CD4-positive, alpha-beta T cell (primary cell): ENCODE data around the gene FAM135A. TPM values are rescaled to one million over a fixed set of nuclear protein-coding genes. Genes with fewer than 3 reads are reported as not detected.

ENCODE experiments used
- ATAC-seq: fragments of 200-7000 bp; cut with Tn5 transposase; one replicate; pipeline ENCODE4 v1.10.0; 2022; ENCODE audit warnings: mild to moderate bottlenecking; ENCODE audit not compliant: poor library complexity
- CTCF ChIA-PET: fragments of 350-600 bp; sonication (Branson Sonifier 250); formaldehyde crosslinking; loops from one replicate; lab custom pipeline; 2021; ENCODE audit warnings: antibody characterized with exemption, inconsistent platforms; lab: Charles Lee
- POLR2A ChIA-PET: fragments of 350-600 bp; sonication (Branson Sonifier 250); formaldehyde crosslinking; loops from one replicate; lab custom pipeline; 2021; ENCODE audit warnings: antibody characterized with exemption, inconsistent platforms; lab: Charles Lee
- DNase-seq, 14 experiments: peaks; one replicate each; pipeline ENCODE4 v3.0.0-alpha.2; 2013 to 2020; ENCODE audit warnings: mixed read lengths in 2 of 14
- H3K27ac ChIP-seq, 2 donors: one replicate each; pipeline versions ENCODE4 v1.5.1 to v1.7.0; 2013; ENCODE audit warnings: low read length in 2 of 2, low read depth in 1 of 2, mild to moderate bottlenecking in 1 of 2
- H3K27me3 ChIP-seq, 2 experiments: 1 replicate in 1 of 2; 2 replicates in 1 of 2; pipeline versions ENCODE4 v1.6.1 to v1.7.0; 2013; ENCODE audit warnings: low read length in 2 of 2, control low read depth in 1 of 2, mild to moderate bottlenecking in 1 of 2, moderate library complexity in 1 of 2; ENCODE audit not compliant: insufficient read depth in 2 of 2, control insufficient read depth in 1 of 2
- H3K36me3 ChIP-seq: one replicate; pipeline ENCODE4 v1.6.1; 2013; ENCODE audit warnings: low read length, control low read depth; ENCODE audit not compliant: insufficient read depth
- H3K4me1 ChIP-seq: one replicate; pipeline ENCODE4 v1.6.1; 2013; ENCODE audit warnings: low read length, control low read depth; ENCODE audit not compliant: insufficient read depth
- H3K4me3 ChIP-seq: one replicate; pipeline ENCODE4 v1.5.1; 2013; ENCODE audit warnings: mild to moderate bottlenecking, low read length, moderate library complexity
- H3K9me3 ChIP-seq, 2 experiments: 1 replicate in 1 of 2; 2 replicates in 1 of 2; pipeline versions ENCODE4 v1.6.1 to v1.7.0; 2013; ENCODE audit warnings: low read length in 2 of 2, mild to moderate bottlenecking in 2 of 2, control low read depth in 1 of 2, moderate library complexity in 1 of 2; ENCODE audit not compliant: control insufficient read depth in 1 of 2, insufficient read depth in 1 of 2
- H3K27ac Mint-ChIP-seq: one replicate; pipeline ENCODE4 v1.8.0; 2020; ENCODE audit warnings: mixed read lengths
- H3K27me3 Mint-ChIP-seq: one replicate; pipeline ENCODE4 v1.8.0; 2021; ENCODE audit warnings: mixed read lengths
- H3K36me3 Mint-ChIP-seq: one replicate; pipeline ENCODE4 v1.8.0; 2021; ENCODE audit warnings: low read depth, mixed read lengths
- H3K4me1 Mint-ChIP-seq: one replicate; pipeline ENCODE4 v1.8.0; 2021; ENCODE audit warnings: low read depth, mixed read lengths
- H3K4me3 Mint-ChIP-seq: one replicate; pipeline ENCODE4 v1.8.0; 2020; ENCODE audit warnings: mild to moderate bottlenecking, mixed read lengths
- H3K9me3 Mint-ChIP-seq: one replicate; pipeline ENCODE4 v1.8.0; 2020; ENCODE audit warnings: mixed read lengths
- CTCF ChIP-seq: fragments of 200-600 bp; IDR thresholded peaks from one replicate; pipeline ENCODE4 v1.8.0; 2022; ENCODE audit warnings: antibody characterized with exemption, mild to moderate bottlenecking
- intact Hi-C, 2 experiments: fragments of 100-400 bp; cut with DNase I in 1 of 2; cut with micrococcal nuclease in 1 of 2; formaldehyde crosslinking; loops; one replicate each; pipeline versions ENCODE4 v1.15.1 to v1.9.0; 2023 to 2025; cut with DNase I, micrococcal nuclease
- total RNA-seq, 174 experiments: library from RNA in 2 of 174; stranded (reverse) in 2 of 174; gene quantifications; one replicate each; pipeline ENCODE4 v1.2.3 and lab custom pipeline; 2021 to 2026

The FAM135A gene
- total RNA-seq, 2 experiments from 2014 or later, result 5.6 to 6.6 TPM

DNA sequence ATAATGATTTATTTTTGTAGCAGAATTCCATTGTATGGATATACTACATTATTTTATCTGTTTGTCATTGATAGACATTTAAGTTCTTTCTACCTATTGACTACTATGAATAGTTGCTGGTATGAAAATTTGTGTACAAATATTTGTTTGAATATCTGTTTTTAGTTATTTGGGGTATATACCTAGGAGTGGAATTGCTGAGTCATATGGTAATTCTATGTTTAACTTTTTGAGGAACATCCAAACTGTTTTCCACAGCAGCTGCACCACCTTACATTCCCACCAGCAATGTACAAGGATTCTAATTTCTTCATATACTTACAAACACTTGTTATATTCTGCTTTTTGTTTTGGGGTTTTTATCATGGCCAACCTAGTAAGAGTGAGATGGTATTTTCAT lies 97.3 kb downstream of the FAM135A start:
- DNase-seq (no peak), ATAC-seq (no peak)
- Mint-ChIP-seq H3K27me3 (no peaks in the 10 kb centered on the region), H3K36me3 (peaks cover 5% of the 10 kb centered on the region), H3K4me1 (no peaks in the 10 kb centered on the region), H3K4me3 (no peak overlapping the region), H3K27ac (no peak overlapping the region), H3K9me3 (peaks cover 1% of the 10 kb centered on the region)
- Histone ChIP-seq H3K27ac (no peak overlapping the region), H3K4me3 (no peak overlapping the region), H3K9me3 (no peaks in the 10 kb centered on the region), H3K27me3 (no peaks in the 10 kb centered on the region), H3K36me3 (no peaks in the 10 kb centered on the region), H3K4me1 (no peaks in the 10 kb centered on the region)
- TF ChIP-seq CTCF, result no peak
- ChIA-PET CTCF (interaction anchor here (0.6 kb wide), 1 partner anchor 385 kb away, joined by 3 read pairs; no protein-coding TSS in a partner anchor), POLR2A (no interaction called here)
- intact Hi-C loops, result no loop called here

GRCh38 chr6:70518723-70519122 lies 105.4 kb downstream of the FAM135A start:
- Mint-ChIP-seq H3K27me3 (no peaks in the 10 kb centered on the region), H3K9me3 (no peaks in the 10 kb centered on the region), H3K4me3 (no peak overlapping the region), H3K4me1 (peaks cover 7% of the 10 kb centered on the region), H3K36me3 (no peaks in the 10 kb centered on the region), H3K27ac (no peak overlapping the region)
- DNase-seq, result no peak
- Histone ChIP-seq H3K4me1 (no peaks in the 10 kb centered on the region), H3K27me3 (no peaks in the 10 kb centered on the region), H3K9me3 (no peaks in the 10 kb centered on the region), H3K4me3 (no peak overlapping the region), H3K36me3 (no peaks in the 10 kb centered on the region), H3K27ac (no peak overlapping the region)
- POLR2A ChIA-PET, result no interaction called here
- no peak for ATAC-seq
- CTCF ChIA-PET, result interaction anchor here (1.2 kb wide), 1 partner anchor 168 kb away, joined by 3 read pairs; no protein-coding TSS in a partner anchor
- TF ChIP-seq CTCF, result no peak
- intact Hi-C loops, result no loop called here

- POLR2A ChIA-PET, result interaction anchor here (0.6 to 0.8 kb wide), 3 partner anchors 105 to 435 kb away, joined by 3 to 4 read pairs (median 4); no protein-coding TSS in a partner anchor
- H3K36me3 Mint-ChIP-seq, result peaks cover 11% of the 10 kb centered on the region
- no peaks in the 10 kb centered on the region for H3K27me3 ChIP-seq
- DNase-seq (peak in 4 of 14 experiments; percentile 14 to 51 (median 42)), ATAC-seq (no peak)
- H3K27ac Mint-ChIP-seq, result no peak overlapping the region
- no peaks in the 10 kb centered on the region for H3K4me1 ChIP-seq
- no peaks in the 10 kb centered on the region for H3K27me3 Mint-ChIP-seq
- TF ChIP-seq CTCF, result peak; percentile 56
- H3K9me3 ChIP-seq, result no peaks in the 10 kb centered on the region
- CTCF ChIA-PET, result interaction anchor here (0.8 to 3.1 kb wide), 4 partner anchors 164 to 435 kb away, joined by 3 to 12 read pairs (median 4); no protein-coding TSS in a partner anchor
- no peak overlapping the region for H3K27ac ChIP-seq
- H3K4me3 ChIP-seq, result no peak overlapping the region
- intact Hi-C loops, result loop anchor here (1.0 to 10.0 kb wide), 5 partner anchors 164 to 494 kb away; partner anchors contain the start of gene B3GAT2 (in 2 of the 2)
- no peak overlapping the region for H3K4me3 Mint-ChIP-seq
- no peaks in the 10 kb centered on the region for H3K9me3 Mint-ChIP-seq
- peaks cover 7% of the 10 kb centered on the region for H3K4me1 Mint-ChIP-seq
- no peaks in the 10 kb centered on the region for H3K36me3 ChIP-seq
Observed at GRCh38 chr6:70520575-70520974, 107.3 kb downstream of the FAM135A start.
